Loucy (cell line): ENCODE data around the gene BTBD6.

Source experiments
- H2AFZ ChIP-seq: fragments of 200-600 bp; sonication (generic); 2 replicates; pipeline ENCODE4 v1.6.0; 2016; ENCODE audit warnings: antibody characterized with exemption, mild to moderate bottlenecking, low read length, moderate library complexity
- H3F3A ChIP-seq: fragments of 200-600 bp; 2 replicates; pipeline ENCODE4 v1.6.0; 2016; ENCODE audit warnings: antibody characterized with exemption, low read depth, mild to moderate bottlenecking
- H3K27me3 ChIP-seq: fragments of 200-600 bp; sonication (generic); 2 replicates; pipeline ENCODE4 v1.6.1; 2014; ENCODE audit warnings: low read length, mild to moderate bottlenecking; ENCODE audit not compliant: insufficient read depth, poor library complexity, severe bottlenecking
- H3K36me3 ChIP-seq: fragments of 200-600 bp; sonication (generic); 2 replicates; pipeline ENCODE4 v1.6.1; 2016; ENCODE audit warnings: low read length; ENCODE audit not compliant: insufficient read depth
- H3K4me1 ChIP-seq: fragments of 200-600 bp; sonication (generic); 2 replicates; pipeline ENCODE4 v1.5.1; 2014; ENCODE audit warnings: low read length, mild to moderate bottlenecking; ENCODE audit not compliant: insufficient read depth, poor library complexity, severe bottlenecking
- H3K4me2 ChIP-seq: fragments of 200-600 bp; sonication (generic); 2 replicates; pipeline ENCODE4 v1.6.0; 2014; ENCODE audit warnings: antibody characterized with exemption, low read length, low read depth, mild to moderate bottlenecking; ENCODE audit not compliant: poor library complexity, severe bottlenecking
- H3K4me3 ChIP-seq: fragments of 200-600 bp; sonication (generic); 2 replicates; pipeline ENCODE4 v1.5.1; 2014; ENCODE audit warnings: low read length, mild to moderate bottlenecking, mixed read lengths; ENCODE audit not compliant: poor library complexity, severe bottlenecking
- H3K79me2 ChIP-seq: fragments of 200-600 bp; sonication (generic); 2 replicates; pipeline ENCODE4 v1.6.1; 2014; ENCODE audit warnings: low read length; ENCODE audit not compliant: insufficient read depth
- H3K9ac ChIP-seq: fragments of 200-600 bp; sonication (generic); 2 replicates; pipeline ENCODE4 v1.6.0; 2014; ENCODE audit warnings: mild to moderate bottlenecking, low read depth, low read length, moderate library complexity; ENCODE audit not compliant: poor library complexity, severe bottlenecking
- H3K9me2 ChIP-seq: fragments of 200-600 bp; sonication (generic); replicated peaks from 2 replicates; pipeline ENCODE4 v1.6.1; 2016; ENCODE audit warnings: low read depth, low read length, mixed read lengths
- H3K9me3 ChIP-seq: fragments of 200-600 bp; sonication (generic); 2 replicates; pipeline ENCODE4 v1.6.1; 2014; ENCODE audit warnings: mild to moderate bottlenecking, antibody characterized with exemption, low read length, low read depth; ENCODE audit not compliant: insufficient read depth
- H4K20me1 ChIP-seq: fragments of 200-600 bp; sonication (generic); 2 replicates; pipeline ENCODE4 v1.6.0; 2014; ENCODE audit warnings: antibody characterized with exemption, low read length, mild to moderate bottlenecking; ENCODE audit not compliant: insufficient read depth, poor library complexity, severe bottlenecking
- EZH2phosphoT487 ChIP-seq: fragments of 200-600 bp; IDR thresholded peaks from 2 replicates; pipeline ENCODE4 v1.6.1; 2018; ENCODE audit warnings: antibody characterized with exemption, mild to moderate bottlenecking, moderate library complexity, borderline replicate concordance
- TF ChIP-seq, protein P1 (sequence below): fragments of 200-600 bp; sonication (generic); conservative IDR thresholded peaks from 2 replicates; pipeline ENCODE4 v1.5.1; 2014; ENCODE audit warnings: mild to moderate bottlenecking, antibody characterized with exemption, low read length

BTBD6 gene

DNA sequence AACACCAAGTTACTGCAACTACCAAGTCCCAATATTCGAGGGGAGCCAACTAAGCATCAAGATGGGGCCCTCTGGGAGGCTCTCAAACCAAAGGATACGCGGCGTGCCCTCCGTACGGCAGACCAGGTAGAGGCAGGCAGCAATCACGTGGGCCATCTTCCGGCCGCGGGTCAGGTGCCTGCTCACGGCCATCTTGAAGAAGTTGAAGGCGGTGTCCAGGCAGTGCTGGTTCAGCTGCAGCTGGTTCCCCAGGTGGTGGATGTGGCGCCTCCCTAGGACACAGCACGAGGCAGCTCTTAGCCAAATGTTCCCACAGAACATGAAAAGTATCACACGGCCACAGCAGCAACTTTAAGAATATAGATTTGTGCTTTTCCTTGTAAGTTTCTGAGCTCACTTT, 24.3 kb downstream of the BTBD6 start:
- Histone ChIP-seq H2AFZ (no peak overlapping the region), H3K9me2 (no peaks in the 10 kb centered on the region), H3K79me2 (peaks cover 14% of the 10 kb centered on the region; the same call in 1 of the 2 replicates), H4K20me1 (no peaks in the 10 kb centered on the region), H3K4me2 (no peak overlapping the region), H3K9ac (no peak overlapping the region), H3K9me3 (no peaks in the 10 kb centered on the region), H3K4me1 (no peaks in the 10 kb centered on the region), H3K4me3 (no peak overlapping the region), H3K36me3 (peaks cover 4% of the 10 kb centered on the region; the same call in 1 of the 2 replicates), H3F3A (no peaks in the 10 kb centered on the region), H3K27me3 (no peaks in the 10 kb centered on the region)
- TF ChIP-seq, protein P1, sequence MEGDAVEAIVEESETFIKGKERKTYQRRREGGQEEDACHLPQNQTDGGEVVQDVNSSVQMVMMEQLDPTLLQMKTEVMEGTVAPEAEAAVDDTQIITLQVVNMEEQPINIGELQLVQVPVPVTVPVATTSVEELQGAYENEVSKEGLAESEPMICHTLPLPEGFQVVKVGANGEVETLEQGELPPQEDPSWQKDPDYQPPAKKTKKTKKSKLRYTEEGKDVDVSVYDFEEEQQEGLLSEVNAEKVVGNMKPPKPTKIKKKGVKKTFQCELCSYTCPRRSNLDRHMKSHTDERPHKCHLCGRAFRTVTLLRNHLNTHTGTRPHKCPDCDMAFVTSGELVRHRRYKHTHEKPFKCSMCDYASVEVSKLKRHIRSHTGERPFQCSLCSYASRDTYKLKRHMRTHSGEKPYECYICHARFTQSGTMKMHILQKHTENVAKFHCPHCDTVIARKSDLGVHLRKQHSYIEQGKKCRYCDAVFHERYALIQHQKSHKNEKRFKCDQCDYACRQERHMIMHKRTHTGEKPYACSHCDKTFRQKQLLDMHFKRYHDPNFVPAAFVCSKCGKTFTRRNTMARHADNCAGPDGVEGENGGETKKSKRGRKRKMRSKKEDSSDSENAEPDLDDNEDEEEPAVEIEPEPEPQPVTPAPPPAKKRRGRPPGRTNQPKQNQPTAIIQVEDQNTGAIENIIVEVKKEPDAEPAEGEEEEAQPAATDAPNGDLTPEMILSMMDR: no peak
- TF ChIP-seq EZH2phosphoT487: no peak

GRCh38 chr14:105273062-105273461, 24.7 kb downstream of the BTBD6 start:
- H3F3A ChIP-seq: no peaks in the 10 kb centered on the region

DNA sequence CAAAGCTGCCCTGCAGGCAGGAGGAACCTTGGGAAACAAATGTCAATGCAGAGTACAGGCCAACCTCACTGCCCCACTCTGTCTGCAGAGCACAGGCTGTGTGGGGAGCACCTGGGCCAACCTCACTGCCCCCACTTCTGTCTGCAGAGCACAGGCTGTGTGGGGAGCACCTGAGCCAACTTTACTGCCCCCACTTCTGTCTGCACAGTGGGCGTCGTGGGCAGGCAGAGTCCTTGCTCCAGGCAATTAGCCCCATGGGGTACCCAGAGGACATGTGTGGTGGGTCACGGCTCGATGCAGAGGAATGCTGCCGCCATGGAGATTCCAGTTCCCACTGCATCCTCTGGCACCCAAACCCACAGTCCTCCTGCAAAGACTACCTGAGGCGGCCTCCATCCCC, 26.3 kb downstream of the BTBD6 start:
- Histone ChIP-seq H3K27me3 (no peaks in the 10 kb centered on the region), H3K9ac (no peak overlapping the region), H3K9me2 (no peaks in the 10 kb centered on the region)

More at GRCh38 chr14:105273062-105273461, 24.7 kb downstream of the BTBD6 start:
- Histone ChIP-seq H4K20me1 (no peaks in the 10 kb centered on the region), H3K9me3 (no peaks in the 10 kb centered on the region), H3K36me3 (peaks cover 4% of the 10 kb centered on the region; the same call in 1 of the 2 replicates), H3K79me2 (peaks cover 18% of the 10 kb centered on the region; the same call in 1 of the 2 replicates), H2AFZ (no peak overlapping the region), H3K4me1 (no peaks in the 10 kb centered on the region), H3K4me3 (no peak overlapping the region), H3K27me3 (no peaks in the 10 kb centered on the region), H3K4me2 (no peak overlapping the region), H3K9ac (no peak overlapping the region), H3K9me2 (no peaks in the 10 kb centered on the region)
- TF ChIP-seq, protein P1: no peak
- TF ChIP-seq EZH2phosphoT487: no peak

More for the DNA sequence above, 26.3 kb downstream of the BTBD6 start:
- Histone ChIP-seq H3F3A (no peaks in the 10 kb centered on the region), H3K36me3 (peaks cover 3% of the 10 kb centered on the region; the same call in 1 of the 2 replicates), H3K4me2 (no peak overlapping the region), H2AFZ (no peak overlapping the region), H3K79me2 (peaks cover 28% of the 10 kb centered on the region; the same call in 1 of the 2 replicates), H4K20me1 (no peaks in the 10 kb centered on the region), H3K4me1 (no peaks in the 10 kb centered on the region), H3K4me3 (no peak overlapping the region), H3K9me3 (no peaks in the 10 kb centered on the region)
- TF ChIP-seq, protein P1: no peak
- no peak for TF ChIP-seq EZH2phosphoT487
